ENCODE measurements around the gene BCL11B. TPM values are rescaled to one million over a fixed set of nuclear protein-coding genes. Genes with fewer than 3 reads are reported as not detected.

Gene BCL11B
- total RNA-seq, 1 experiment from 2014 or later = 0.84 TPM

- H3K4me3 Mint-ChIP-seq (ENCODE audit: unreplicated experiment) = no peak overlapping the region
- ChIA-PET CTCF (interaction anchor here (0.9 kb wide), 1 partner anchor 10 kb away, joined by 4 read pairs; no protein-coding TSS in a partner anchor), POLR2A (no interaction called here)
- no peaks in the 10 kb centered on the region for H3K27me3 Mint-ChIP-seq (ENCODE audit: insufficient read depth, unreplicated experiment)
- TF ChIP-seq CTCF (IDR thresholded peaks at IDR 0.05; ENCODE audit: unreplicated experiment) = no peak
- BruUV-seq (replicated peaks) = no TSS peak
- no peaks in the 10 kb centered on the region for H3K9me3 Mint-ChIP-seq (ENCODE audit: unreplicated experiment)
- H3K27ac Mint-ChIP-seq (ENCODE audit: low read depth, unreplicated experiment) = no peak overlapping the region
- H3K36me3 Mint-ChIP-seq (ENCODE audit: insufficient read depth, unreplicated experiment) = no peaks in the 10 kb centered on the region
- peaks cover 6% of the 10 kb centered on the region for H3K4me1 Mint-ChIP-seq (ENCODE audit: insufficient read depth, unreplicated experiment)
- intact Hi-C loops (cut with micrococcal nuclease) = no loop called here
- no peak for DNase-seq (ENCODE audit: unreplicated experiment)
Observed at GRCh38 chr14:99175331-99176155, 96.5 kb downstream of the BCL11B start.

- H3K27me3 Mint-ChIP-seq (ENCODE audit: insufficient read depth, unreplicated experiment) = no peaks in the 10 kb centered on the region
- no peak for TF ChIP-seq CTCF (IDR thresholded peaks at IDR 0.05; ENCODE audit: unreplicated experiment)
- H3K4me1 Mint-ChIP-seq (ENCODE audit: insufficient read depth, unreplicated experiment) = peaks cover 6% of the 10 kb centered on the region
- intact Hi-C loops (cut with micrococcal nuclease) = no loop called here
- H3K4me3 Mint-ChIP-seq (ENCODE audit: unreplicated experiment) = no peak overlapping the region
- DNase-seq (ENCODE audit: unreplicated experiment) = no peak
- CTCF ChIA-PET = interaction anchor here (0.9 kb wide), 1 partner anchor 10 kb away, joined by 4 read pairs; no protein-coding TSS in a partner anchor
- H3K36me3 Mint-ChIP-seq (ENCODE audit: insufficient read depth, unreplicated experiment) = no peaks in the 10 kb centered on the region
- POLR2A ChIA-PET = interaction anchor here (0.6 kb wide), 1 partner anchor 25 kb away, joined by 3 read pairs; no protein-coding TSS in a partner anchor
- H3K9me3 Mint-ChIP-seq (ENCODE audit: unreplicated experiment) = no peaks in the 10 kb centered on the region
- no TSS peak for BruUV-seq (replicated peaks)
- no peak overlapping the region for H3K27ac Mint-ChIP-seq (ENCODE audit: low read depth, unreplicated experiment)
Observed at GRCh38 chr14:99174770-99175319, 97.2 kb downstream of the BCL11B start.

GRCh38 chr14:99174081-99174769, 97.8 kb downstream of the BCL11B start:
- no peaks in the 10 kb centered on the region for H3K36me3 Mint-ChIP-seq (ENCODE audit: insufficient read depth, unreplicated experiment)
- no peak for DNase-seq (ENCODE audit: unreplicated experiment)
- H3K4me1 Mint-ChIP-seq (ENCODE audit: insufficient read depth, unreplicated experiment) = peaks cover 6% of the 10 kb centered on the region
- H3K4me3 Mint-ChIP-seq (ENCODE audit: unreplicated experiment) = no peak overlapping the region
- POLR2A ChIA-PET = interaction anchor here (0.6 kb wide), 1 partner anchor 25 kb away, joined by 3 read pairs; no protein-coding TSS in a partner anchor
- intact Hi-C loops (cut with micrococcal nuclease) = no loop called here
- H3K9me3 Mint-ChIP-seq (ENCODE audit: unreplicated experiment) = no peaks in the 10 kb centered on the region
- TF ChIP-seq CTCF (IDR thresholded peaks at IDR 0.05; ENCODE audit: unreplicated experiment) = no peak
- H3K27ac Mint-ChIP-seq (ENCODE audit: low read depth, unreplicated experiment) = no peak overlapping the region
- no peaks in the 10 kb centered on the region for H3K27me3 Mint-ChIP-seq (ENCODE audit: insufficient read depth, unreplicated experiment)
- CTCF ChIA-PET = interaction anchor here (1.2 kb wide), 1 partner anchor 13 kb away, joined by 3 read pairs; no protein-coding TSS in a partner anchor
- no TSS peak for BruUV-seq (replicated peaks)

GRCh38 chr14:99173506-99173905, 98.5 kb downstream of the BCL11B start:
- Mint-ChIP-seq H3K4me3 (ENCODE audit: unreplicated experiment) (no peak overlapping the region), H3K36me3 (ENCODE audit: insufficient read depth, unreplicated experiment) (no peaks in the 10 kb centered on the region), H3K4me1 (ENCODE audit: insufficient read depth, unreplicated experiment) (peaks cover 1% of the 10 kb centered on the region), H3K27me3 (ENCODE audit: insufficient read depth, unreplicated experiment) (no peaks in the 10 kb centered on the region), H3K27ac (ENCODE audit: low read depth, unreplicated experiment) (no peak overlapping the region), H3K9me3 (ENCODE audit: unreplicated experiment) (no peaks in the 10 kb centered on the region)
- BruUV-seq (replicated peaks) = no TSS peak
- TF ChIP-seq CTCF (IDR thresholded peaks at IDR 0.05; ENCODE audit: unreplicated experiment) = no peak
- DNase-seq (ENCODE audit: unreplicated experiment) = no peak
- intact Hi-C loops (cut with micrococcal nuclease) = no loop called here
- POLR2A ChIA-PET = no interaction called here
- CTCF ChIA-PET = interaction anchor here (1.2 kb wide), 1 partner anchor 12 kb away, joined by 3 read pairs; no protein-coding TSS in a partner anchor

All from MCF 10A (cell line).